Stimulated activated CD4-positive, alpha-beta T cell treated with anti-CD3 and anti-CD28 coated beads, Interleukin-1b, Interleukin-23, amount 100 ng/mL, for 48 hours (primary cell): Measurements from ENCODE around the gene DNAH8.
"Not testable (repeated sequence)": the region's sequence is repeated elsewhere in the genome, so short reads cannot be mapped to it uniquely, and the experiment has no call there.

ENCODE experiments used
- DNase-seq: peaks from one replicate; pipeline ENCODE4 v3.0.0-alpha.2; 2020

DNAH8 gene

GRCh38 chr6:38915205-38915925 lies 200.3 kb downstream of the DNAH8 start:
- DNase-seq, result no peak

GRCh38 chr6:38921540-38921939 lies 206.4 kb downstream of the DNAH8 start:
- not testable (repeated sequence) for DNase-seq

GRCh38 chr6:38924791-38925509 lies 209.8 kb downstream of the DNAH8 start:
- no peak for DNase-seq

GRCh38 chr6:38929560-38929959 lies 214.4 kb downstream of the DNAH8 start:
- DNase-seq, result no peak

GRCh38 chr6:38933426-38933825 lies 218.3 kb downstream of the DNAH8 start:
- DNase-seq, result no peak

DNA sequence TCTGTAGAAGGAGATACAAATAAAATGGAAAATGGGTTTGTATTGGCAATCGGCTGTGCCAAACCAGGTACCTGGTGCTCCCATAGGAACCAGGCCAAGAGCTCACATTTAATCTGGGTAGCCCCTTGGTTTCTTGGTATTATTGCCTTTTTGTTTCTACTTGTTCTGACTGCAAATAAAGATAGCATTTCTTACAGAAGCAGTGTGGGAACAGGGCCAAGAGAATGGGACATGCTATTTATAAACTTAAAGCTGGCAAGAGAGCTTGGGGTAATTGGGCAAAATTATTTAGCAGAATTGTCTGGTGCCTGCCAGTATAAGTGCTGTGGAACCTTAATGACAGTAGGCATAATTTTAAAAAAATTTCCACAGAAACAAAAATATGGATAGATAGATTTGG lies 219.9 kb downstream of the DNAH8 start:
- DNase-seq, result no peak

GRCh38 chr6:38937839-38938613 lies 222.9 kb downstream of the DNAH8 start:
- no peak for DNase-seq

- no peak for DNase-seq
These were observed 223.6 kb downstream of the DNAH8 start for GRCh38 chr6:38938741-38939140.

GRCh38 chr6:38942442-38942841 lies 227.3 kb downstream of the DNAH8 start:
- DNase-seq, result no peak

- DNase-seq, result no peak
These were observed 227.9 kb downstream of the DNAH8 start for GRCh38 chr6:38942965-38943364.

GRCh38 chr6:38943964-38944363 lies 228.9 kb downstream of the DNAH8 start:
- no peak for DNase-seq

DNA sequence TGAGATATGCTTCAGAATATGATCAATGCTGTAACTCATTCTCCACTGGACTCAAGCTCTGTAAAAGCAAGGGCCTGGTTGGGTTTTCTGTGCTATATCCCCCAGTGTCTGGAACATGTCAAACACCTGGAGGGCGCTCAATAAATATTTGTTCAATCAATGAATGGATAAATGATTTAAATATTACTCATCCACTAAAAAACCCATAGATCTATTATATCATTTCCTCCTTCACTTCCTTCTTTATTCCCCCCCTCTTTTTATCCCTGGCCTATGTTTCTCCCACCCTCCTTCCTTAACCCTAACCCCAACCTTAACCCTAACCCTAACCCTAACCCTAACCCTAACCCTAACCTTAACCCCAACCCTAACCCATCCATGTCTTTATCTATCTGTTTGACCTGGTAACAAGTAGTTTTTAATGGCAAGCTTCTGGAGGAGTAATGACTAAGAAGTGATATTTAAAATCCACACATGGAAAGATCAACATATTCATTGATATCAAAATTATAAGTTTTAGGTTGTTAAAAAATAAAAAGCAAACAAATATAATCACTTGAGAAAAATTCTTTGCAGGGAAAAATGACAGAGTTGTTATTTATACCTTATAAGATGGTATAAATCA lies 229.7 kb downstream of the DNAH8 start:
- DNase-seq, result no peak

DNA sequence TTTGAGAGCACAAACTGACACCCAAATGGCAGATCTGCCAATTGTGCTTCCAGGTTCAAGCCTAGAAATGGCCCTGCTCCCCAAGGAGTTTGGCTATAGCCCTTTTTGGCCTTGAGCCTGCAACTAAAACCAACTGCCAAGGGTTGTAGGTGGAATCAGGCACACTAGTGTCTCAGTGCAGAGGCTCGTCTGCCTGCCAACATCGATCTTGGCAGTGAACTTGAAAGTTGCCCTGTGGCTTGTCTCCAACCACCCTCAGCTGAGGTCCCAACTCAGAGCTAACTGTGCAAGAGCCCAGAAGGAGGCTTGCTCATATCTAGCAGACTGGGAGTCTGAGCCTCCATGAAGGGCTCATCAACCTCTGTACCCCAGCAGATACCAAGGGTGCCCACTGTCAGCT lies 240.8 kb downstream of the DNAH8 start:
- DNase-seq, result no peak

DNA sequence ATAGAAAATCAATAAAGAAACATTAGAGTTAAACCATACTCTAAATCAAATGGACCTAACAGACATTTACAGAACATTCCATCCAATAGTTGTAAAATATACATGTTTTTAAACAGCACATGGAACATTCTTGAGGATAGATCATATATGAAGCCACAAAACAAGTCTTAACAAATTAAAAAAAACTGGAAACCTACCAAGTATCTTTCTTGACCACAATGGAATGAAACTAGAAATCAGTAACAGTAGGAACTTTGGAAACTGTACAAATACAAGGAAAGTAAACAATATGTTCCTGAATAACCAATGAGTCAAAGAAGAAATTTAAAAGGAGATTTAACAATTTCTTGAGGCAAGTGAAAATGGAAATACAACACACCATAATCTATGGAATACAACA lies 242.3 kb downstream of the DNAH8 start:
- no peak for DNase-seq

GRCh38 chr6:38959138-38959537 lies 244.0 kb downstream of the DNAH8 start:
- no peak for DNase-seq

GRCh38 chr6:38968702-38969149 lies 253.6 kb downstream of the DNAH8 start:
- DNase-seq, result no peak

GRCh38 chr6:38973178-38974057 lies 258.3 kb downstream of the DNAH8 start:
- peak; percentile 12 for DNase-seq

GRCh38 chr6:38974389-38975151 lies 259.5 kb downstream of the DNAH8 start:
- no peak for DNase-seq

GRCh38 chr6:38975621-38976049 lies 260.5 kb downstream of the DNAH8 start:
- no peak for DNase-seq

DNA sequence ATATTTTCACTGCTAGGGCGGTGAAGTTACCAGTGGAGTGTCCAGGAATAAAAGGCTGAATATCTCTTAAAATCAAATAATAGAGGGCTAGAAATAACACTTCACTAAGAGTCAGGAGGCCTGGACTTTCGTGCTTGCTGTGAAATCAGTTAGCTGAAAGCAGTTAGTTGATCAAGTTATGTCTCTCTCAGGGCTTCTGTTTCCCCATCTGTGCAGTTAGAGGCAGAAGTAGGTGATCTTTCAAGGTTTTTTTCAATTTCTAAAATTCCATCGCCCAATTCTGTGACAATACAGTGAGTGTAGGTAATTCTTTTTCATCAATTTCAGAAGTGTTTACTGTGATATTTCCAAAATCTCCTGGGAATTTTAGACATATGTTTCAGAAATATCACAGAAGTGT lies 260.9 kb downstream of the DNAH8 start:
- no peak for DNase-seq

DNA sequence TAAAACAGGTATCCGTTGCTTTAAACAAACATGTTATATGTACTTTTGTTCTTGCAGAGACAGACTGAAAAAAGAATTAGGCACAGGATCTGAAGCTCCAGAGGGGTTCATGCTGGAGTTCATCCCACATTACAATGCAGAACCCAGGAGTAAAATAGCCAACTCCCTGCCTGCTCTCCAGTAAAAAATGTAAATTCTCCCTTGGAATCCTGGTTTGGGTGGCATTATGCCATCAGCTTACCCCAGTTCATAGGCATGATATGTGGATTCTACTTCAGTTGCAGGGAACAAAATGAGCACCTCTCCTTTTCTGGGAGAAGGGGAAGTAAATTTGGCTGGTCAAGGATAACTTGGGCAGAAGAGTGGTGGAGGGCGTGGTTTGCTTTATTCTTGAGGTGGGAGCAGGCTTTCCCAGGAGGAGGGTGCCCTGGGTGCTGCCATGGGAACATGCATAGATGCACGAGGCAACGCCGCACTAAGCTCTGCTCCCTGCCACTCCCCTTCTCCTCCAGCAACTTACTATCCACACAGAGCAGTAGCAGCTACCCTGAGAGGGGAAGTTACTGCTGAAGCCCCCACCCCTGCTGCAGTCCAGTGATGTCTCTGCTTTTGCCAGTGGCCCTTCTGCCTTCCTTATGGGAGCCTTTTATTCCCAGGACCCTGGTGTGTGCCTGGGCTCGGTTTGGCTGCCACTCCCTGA lies 261.8 kb downstream of the DNAH8 start:
- no peak for DNase-seq
